Spleen (tissue), 3 donors: ENCODE results near the gene OGFRL1.

Experiments
- POLR2A ChIP-seq, 3 donors: fragments of 450-650 bp; IDR thresholded peaks; one replicate each; pipeline ENCODE4 v1.5.1; 2017; ENCODE audit warnings: antibody characterized with exemption in 3 of 3, mild to moderate bottlenecking in 1 of 3
- POLR2AphosphoS5 ChIP-seq, 3 donors: sonication (generic); formaldehyde crosslinking; IDR thresholded peaks; one replicate each; pipeline ENCODE4 v1.5.1; 2017; ENCODE audit warnings: antibody characterized with exemption in 3 of 3

DNA sequence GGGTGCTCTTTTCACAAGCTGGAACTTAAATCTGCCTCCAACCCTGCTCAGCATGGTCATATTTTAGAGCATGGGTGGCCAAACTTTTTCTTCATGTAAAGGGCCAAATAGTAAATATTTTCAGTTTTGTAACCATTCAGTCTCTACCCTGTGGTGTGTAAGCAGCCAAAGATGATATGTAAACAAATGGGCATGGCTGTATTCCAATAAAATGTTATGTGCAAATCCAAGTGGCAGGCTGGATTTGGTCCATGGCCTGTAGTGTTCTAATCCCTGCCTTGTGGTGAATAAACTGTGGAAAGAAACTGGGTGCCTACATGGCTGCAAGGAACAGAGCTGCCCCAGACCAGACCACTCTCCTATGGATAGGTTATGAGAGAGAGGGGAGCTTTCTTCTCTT, 32.7 kb downstream of the OGFRL1 start:
- TF ChIP-seq POLR2A (IDR thresholded peaks at IDR 0.05), result no peak
- no peak for TF ChIP-seq POLR2AphosphoS5 (IDR thresholded peaks at IDR 0.05)
